ENCODE measurements around the gene PALM2AKAP2.

The PALM2AKAP2 gene

GRCh38 chr9:109755040-109755439 lies 25.0 kb upstream of the PALM2AKAP2 start:
- Histone ChIP-seq H3K27me3 (ENCODE audit: insufficient read depth, low read length) (no peaks in the 10 kb centered on the region), H3K9me2 (ENCODE audit: low read depth, low read length) (no peaks in the 10 kb centered on the region), H3K27ac (ENCODE audit: low read depth, low read length, poor library complexity, severe bottlenecking) (no peak overlapping the region), H3K4me2 (ENCODE audit: low read length) (no peak overlapping the region), H4K20me1 (ENCODE audit: insufficient read depth, low read length) (no peaks in the 10 kb centered on the region), H2AFZ (ENCODE audit: low read length) (no peak overlapping the region), H3K79me2 (ENCODE audit: insufficient read depth, low read length) (no peaks in the 10 kb centered on the region), H3K4me3 (ENCODE audit: low read depth, low read length, poor library complexity, severe bottlenecking) (no peak overlapping the region), H3K9ac (ENCODE audit: low read length) (no peak overlapping the region), H3K4me1 (ENCODE audit: insufficient read depth, low read length, severe bottlenecking) (no peaks in the 10 kb centered on the region), H3K9me3 (ENCODE audit: low read length) (no peaks in the 10 kb centered on the region), H3K36me3 (ENCODE audit: insufficient read depth, low read length) (no peaks in the 10 kb centered on the region), H3F3A (ENCODE audit: insufficient read depth, low read length) (no peaks in the 10 kb centered on the region)
- TF ChIP-seq EZH2 (IDR thresholded peaks at IDR 0.05; ENCODE audit: borderline replicate concordance, low read length) (no peak), CTCF (IDR thresholded peaks at IDR 0.05; ENCODE audit: low read length) (no peak)

- no peak overlapping the region for H2AFZ ChIP-seq (ENCODE audit: low read length)
- no peaks in the 10 kb centered on the region for H3F3A ChIP-seq (ENCODE audit: insufficient read depth, low read length)
- no peaks in the 10 kb centered on the region for H4K20me1 ChIP-seq (ENCODE audit: insufficient read depth, low read length)
- H3K9ac ChIP-seq (ENCODE audit: low read length): no peak overlapping the region
- no peaks in the 10 kb centered on the region for H3K9me2 ChIP-seq (ENCODE audit: low read depth, low read length)
- TF ChIP-seq EZH2 (IDR thresholded peaks at IDR 0.05; ENCODE audit: borderline replicate concordance, low read length): no peak
- TF ChIP-seq CTCF (IDR thresholded peaks at IDR 0.05; ENCODE audit: low read length): no peak
- no peak overlapping the region for H3K4me2 ChIP-seq (ENCODE audit: low read length)
- H3K36me3 ChIP-seq (ENCODE audit: insufficient read depth, low read length): no peaks in the 10 kb centered on the region
- no peaks in the 10 kb centered on the region for H3K4me1 ChIP-seq (ENCODE audit: insufficient read depth, low read length, severe bottlenecking)
- no peak overlapping the region for H3K27ac ChIP-seq (ENCODE audit: low read depth, low read length, poor library complexity, severe bottlenecking)
- no peaks in the 10 kb centered on the region for H3K9me3 ChIP-seq (ENCODE audit: low read length)
- no peaks in the 10 kb centered on the region for H3K27me3 ChIP-seq (ENCODE audit: insufficient read depth, low read length)
- no peak overlapping the region for H3K4me3 ChIP-seq (ENCODE audit: low read depth, low read length, poor library complexity, severe bottlenecking)
- no peaks in the 10 kb centered on the region for H3K79me2 ChIP-seq (ENCODE audit: insufficient read depth, low read length)
Observed at GRCh38 chr9:109759589-109759988, 20.4 kb upstream of the PALM2AKAP2 start.

- TF ChIP-seq CTCF (IDR thresholded peaks at IDR 0.05; ENCODE audit: low read length) (no peak), EZH2 (IDR thresholded peaks at IDR 0.05; ENCODE audit: borderline replicate concordance, low read length) (no peak)
- Histone ChIP-seq H3K4me3 (ENCODE audit: low read depth, low read length, poor library complexity, severe bottlenecking) (no peak overlapping the region), H3K36me3 (ENCODE audit: insufficient read depth, low read length) (no peaks in the 10 kb centered on the region), H3F3A (ENCODE audit: insufficient read depth, low read length) (no peaks in the 10 kb centered on the region), H3K9ac (ENCODE audit: low read length) (no peak overlapping the region), H3K27ac (ENCODE audit: low read depth, low read length, poor library complexity, severe bottlenecking) (no peak overlapping the region), H3K9me2 (ENCODE audit: low read depth, low read length) (no peaks in the 10 kb centered on the region), H3K9me3 (ENCODE audit: low read length) (no peaks in the 10 kb centered on the region), H3K27me3 (ENCODE audit: insufficient read depth, low read length) (no peaks in the 10 kb centered on the region), H2AFZ (ENCODE audit: low read length) (no peak overlapping the region), H4K20me1 (ENCODE audit: insufficient read depth, low read length) (peaks cover 4% of the 10 kb centered on the region; the same call in 1 of the 2 replicates), H3K4me2 (ENCODE audit: low read length) (no peak overlapping the region), H3K79me2 (ENCODE audit: insufficient read depth, low read length) (no peaks in the 10 kb centered on the region), H3K4me1 (ENCODE audit: insufficient read depth, low read length, severe bottlenecking) (no peaks in the 10 kb centered on the region)
Observed at GRCh38 chr9:109765278-109765677, 14.7 kb upstream of the PALM2AKAP2 start.

Measured in OCI-LY1 (cell line).